Measurements from ENCODE around the gene SLC25A22.

Gene SLC25A22

GRCh38 chr11:787084-787675 is 10.9 kb downstream of the SLC25A22 start:
- no peak for DNase-seq (ENCODE audit: low read depth)
- H3K4me3 ChIP-seq (replicated peaks; ENCODE audit: low read depth, low read length): no peak overlapping the region
- no peak for TF ChIP-seq CTCF (IDR thresholded peaks at IDR 0.05; ENCODE audit: low read length, missing control alignments)

GRCh38 chr11:786235-787083 is 11.6 kb downstream of the SLC25A22 start:
- no peak for DNase-seq (ENCODE audit: low read depth)
- TF ChIP-seq CTCF (IDR thresholded peaks at IDR 0.05; ENCODE audit: low read length, missing control alignments): no peak
- no peak overlapping the region for H3K4me3 ChIP-seq (replicated peaks; ENCODE audit: low read depth, low read length)

GRCh38 chr11:783581-784015 is 14.5 kb downstream of the SLC25A22 start:
- H3K4me3 ChIP-seq (replicated peaks; ENCODE audit: low read depth, low read length): no peak overlapping the region
- TF ChIP-seq CTCF (IDR thresholded peaks at IDR 0.05; ENCODE audit: low read length, missing control alignments): peak; percentile 86
- peak; percentile 83 for DNase-seq (ENCODE audit: low read depth)

GRCh38 chr11:782264-783174 is 15.6 kb downstream of the SLC25A22 start:
- no peak for TF ChIP-seq CTCF (IDR thresholded peaks at IDR 0.05; ENCODE audit: low read length, missing control alignments)
- no peak overlapping the region for H3K4me3 ChIP-seq (replicated peaks; ENCODE audit: low read depth, low read length)
- DNase-seq (ENCODE audit: low read depth): no peak

GRCh38 chr11:779955-780532 is 18.0 kb downstream of the SLC25A22 start:
- no peak overlapping the region for H3K4me3 ChIP-seq (replicated peaks; ENCODE audit: low read depth, low read length)
- no peak for DNase-seq (ENCODE audit: low read depth)
- no peak for TF ChIP-seq CTCF (IDR thresholded peaks at IDR 0.05; ENCODE audit: low read length, missing control alignments)

All from fibroblast of pulmonary artery (primary cell).